ENCODE measurements around the gene MEAK7.

Gene MEAK7

GRCh38 chr16:84464116-84464515 is 40.3 kb downstream of the MEAK7 start:
- DNase-seq = no peak

- peak; percentile 39 for DNase-seq
Measured at GRCh38 chr16:84463221-84463620, 41.2 kb downstream of the MEAK7 start.

GRCh38 chr16:84462296-84463210 is 41.9 kb downstream of the MEAK7 start:
- DNase-seq = peak; percentile 51

GRCh38 chr16:84461413-84462295 is 42.8 kb downstream of the MEAK7 start:
- peak; percentile 47 for DNase-seq

- DNase-seq = peak; percentile 32
Measured at GRCh38 chr16:84461029-84461412, 43.4 kb downstream of the MEAK7 start.

- DNase-seq = peak; percentile 43
Measured at GRCh38 chr16:84460406-84461028, 43.9 kb downstream of the MEAK7 start.

- peak; percentile 45 for DNase-seq
Measured at GRCh38 chr16:84459941-84460405, 44.5 kb downstream of the MEAK7 start.

- peak; percentile 12 for DNase-seq
Measured at GRCh38 chr16:84459533-84459894, 44.9 kb downstream of the MEAK7 start.

GRCh38 chr16:84458606-84459532 is 45.6 kb downstream of the MEAK7 start:
- DNase-seq = peak; percentile 42

- no peak for DNase-seq
Measured at GRCh38 chr16:84455031-84455430, 49.4 kb downstream of the MEAK7 start.

Data from islet precursor cell (in vitro differentiated cells).